ENCODE data around the gene CPM. TPM values are rescaled to one million over a fixed set of nuclear protein-coding genes. Genes with fewer than 3 reads are reported as not detected.

Gene CPM
- total RNA-seq, 4 donors from 2014 or later, result 11.7 to 45.4 (median 33.9) TPM

GRCh38 chr12:68977335-68977734 is 44.4 kb upstream of the CPM start:
- Histone ChIP-seq H3K4me3 (no peak overlapping the region), H3K36me3 (no peaks in the 10 kb centered on the region), H3K27ac (no peak overlapping the region), H3K27me3 (no peaks in the 10 kb centered on the region), H3K4me1 (no peaks in the 10 kb centered on the region), H3K9me3 (no peaks in the 10 kb centered on the region)
- DNase-seq, result no peak
- TF ChIP-seq CTCF (IDR thresholded peaks at IDR 0.05) (no peak), POLR2A (IDR thresholded peaks at IDR 0.05) (no peak)

DNA sequence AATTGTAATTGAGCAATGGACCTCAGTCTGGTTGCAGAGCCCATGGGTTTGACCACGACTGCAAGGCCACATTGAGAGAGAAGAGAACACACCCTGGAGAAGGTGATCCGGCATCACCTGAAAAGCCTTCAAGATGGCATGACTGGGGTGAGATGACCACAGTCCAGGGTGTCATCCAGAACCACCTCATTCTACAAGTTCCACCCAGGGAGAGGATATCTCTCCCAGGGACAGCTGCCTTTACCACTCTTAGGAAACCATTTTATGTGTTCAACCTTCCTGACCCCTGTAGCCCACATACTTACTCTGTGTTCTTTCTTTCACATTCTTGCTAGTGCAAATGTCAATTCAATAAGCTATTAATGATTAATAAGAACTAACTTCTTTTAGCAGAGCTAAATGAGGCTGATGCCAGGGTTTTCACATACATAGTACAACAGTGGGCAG is 43.4 kb upstream of the CPM start:
- Histone ChIP-seq H3K36me3 (no peaks in the 10 kb centered on the region), H3K27me3 (no peaks in the 10 kb centered on the region), H3K4me3 (no peak overlapping the region), H3K4me1 (no peaks in the 10 kb centered on the region), H3K27ac (no peak overlapping the region), H3K9me3 (no peaks in the 10 kb centered on the region)
- no peak for DNase-seq
- no peak for TF ChIP-seq POLR2A (IDR thresholded peaks at IDR 0.05)
- no peak for TF ChIP-seq CTCF (IDR thresholded peaks at IDR 0.05)

DNA sequence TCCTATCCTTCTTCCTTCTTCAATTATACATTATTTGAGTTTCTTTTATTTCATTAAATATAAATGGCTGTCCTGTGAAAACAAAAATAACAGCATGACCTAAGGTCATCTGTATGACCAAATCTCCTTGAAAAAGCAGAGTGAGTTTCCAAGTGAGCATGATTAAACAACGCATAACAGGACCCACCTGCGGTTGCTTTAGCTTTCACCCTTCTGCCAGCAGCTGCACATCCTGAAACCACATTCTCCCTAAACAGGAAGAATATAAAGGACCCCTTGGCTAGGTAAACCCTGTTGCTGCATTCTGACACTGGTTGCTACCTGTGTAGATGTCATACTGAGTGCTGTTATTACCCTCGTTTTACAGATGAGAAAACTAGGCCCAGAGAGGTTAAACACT is 42.8 kb upstream of the CPM start:
- no peak overlapping the region for H3K4me3 ChIP-seq
- DNase-seq, result no peak
- H3K9me3 ChIP-seq, result no peaks in the 10 kb centered on the region
- H3K4me1 ChIP-seq, result no peaks in the 10 kb centered on the region
- no peaks in the 10 kb centered on the region for H3K36me3 ChIP-seq
- no peak overlapping the region for H3K27ac ChIP-seq
- TF ChIP-seq POLR2A (IDR thresholded peaks at IDR 0.05) (no peak), CTCF (IDR thresholded peaks at IDR 0.05) (no peak)
- H3K27me3 ChIP-seq, result no peaks in the 10 kb centered on the region

DNA sequence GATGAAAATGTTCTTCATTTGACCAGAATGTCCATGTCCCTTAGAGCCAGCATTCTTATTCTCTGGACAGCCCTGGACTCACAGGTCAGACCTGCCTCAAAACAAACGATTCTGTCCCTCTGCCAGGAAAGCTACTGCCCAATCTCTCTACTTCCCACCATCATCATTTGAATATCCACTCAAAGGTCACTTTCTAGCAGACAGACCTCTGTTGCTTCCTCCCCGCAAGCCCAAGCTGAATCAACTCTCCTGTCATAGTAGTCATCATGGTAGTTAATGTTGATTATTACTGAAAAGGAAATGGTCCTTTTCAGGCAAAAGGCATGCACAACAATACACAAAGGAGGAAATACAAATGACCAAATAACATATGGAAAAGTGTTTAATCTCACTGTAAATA is 39.6 kb upstream of the CPM start:
- no peak overlapping the region for H3K4me3 ChIP-seq
- no peak overlapping the region for H3K27ac ChIP-seq
- TF ChIP-seq POLR2A (IDR thresholded peaks at IDR 0.05), result no peak
- TF ChIP-seq CTCF (IDR thresholded peaks at IDR 0.05), result no peak
- no peaks in the 10 kb centered on the region for H3K9me3 ChIP-seq
- H3K27me3 ChIP-seq, result no peaks in the 10 kb centered on the region
- DNase-seq, result no peak
- no peaks in the 10 kb centered on the region for H3K36me3 ChIP-seq
- no peaks in the 10 kb centered on the region for H3K4me1 ChIP-seq

DNA sequence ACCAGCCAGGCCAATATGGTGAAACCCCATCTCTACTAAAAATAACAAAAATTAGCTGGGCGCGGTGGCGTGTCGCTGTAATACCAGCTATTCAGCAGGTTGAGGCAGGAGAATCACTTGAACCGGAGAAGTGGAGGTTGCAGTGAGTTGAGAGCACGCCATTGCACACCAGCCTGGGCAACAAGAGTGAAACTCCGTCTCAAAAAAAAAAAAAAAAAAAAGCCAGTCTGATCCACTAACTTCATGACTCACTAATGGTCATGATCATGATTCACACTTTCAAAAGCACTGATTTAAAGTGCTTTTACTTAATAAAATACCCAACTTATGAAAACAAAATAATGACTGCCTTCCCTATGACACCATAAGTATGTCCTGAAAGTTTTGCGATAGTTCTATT is 38.4 kb upstream of the CPM start:
- no peak for TF ChIP-seq POLR2A (IDR thresholded peaks at IDR 0.05)
- no peak for TF ChIP-seq CTCF (IDR thresholded peaks at IDR 0.05)
- no peaks in the 10 kb centered on the region for H3K36me3 ChIP-seq
- H3K27ac ChIP-seq, result no peak overlapping the region
- H3K4me3 ChIP-seq, result no peak overlapping the region
- no peaks in the 10 kb centered on the region for H3K9me3 ChIP-seq
- no peaks in the 10 kb centered on the region for H3K27me3 ChIP-seq
- no peaks in the 10 kb centered on the region for H3K4me1 ChIP-seq
- no peak for DNase-seq

DNA sequence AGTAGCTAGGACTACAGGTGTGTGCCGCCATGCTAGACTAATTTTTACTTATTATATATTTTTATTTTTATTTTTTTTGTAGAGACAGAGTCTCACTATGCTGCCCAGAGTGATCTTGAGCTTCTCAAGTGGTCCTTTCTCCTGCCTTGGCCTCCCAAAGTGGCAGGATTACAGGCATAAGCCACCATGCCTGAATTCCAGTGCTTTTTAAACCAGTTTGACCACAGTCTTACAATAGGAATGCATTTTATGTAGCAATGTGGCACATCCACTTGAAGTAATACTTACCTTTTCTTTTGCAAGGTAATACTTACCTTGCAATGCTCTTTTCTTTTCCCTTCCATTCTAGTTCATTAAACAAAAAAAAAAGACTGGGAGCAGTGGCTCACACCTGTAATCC is 38.0 kb upstream of the CPM start:
- no peak for TF ChIP-seq POLR2A (IDR thresholded peaks at IDR 0.05)
- no peak for TF ChIP-seq CTCF (IDR thresholded peaks at IDR 0.05)
- no peaks in the 10 kb centered on the region for H3K4me1 ChIP-seq
- no peaks in the 10 kb centered on the region for H3K36me3 ChIP-seq
- H3K27me3 ChIP-seq, result no peaks in the 10 kb centered on the region
- DNase-seq, result no peak
- H3K4me3 ChIP-seq, result no peak overlapping the region
- H3K9me3 ChIP-seq, result no peaks in the 10 kb centered on the region
- no peak overlapping the region for H3K27ac ChIP-seq

All from Peyer's patch (tissue), 4 donors.